Bronchial epithelial cell (primary cell): ENCODE measurements around the gene SLC23A1. TPM values are rescaled to one million over a fixed set of nuclear protein-coding genes. Genes with fewer than 3 reads are reported as not detected.

Source experiments
- DNase-seq: peaks from one replicate; pipeline ENCODE4 v3.0.0-alpha.2; 2010; ENCODE audit warnings: low read depth
- FAIRE-seq: peaks from 2 replicates; lab custom pipeline; 2011; peaks lifted over from hg19 to GRCh38; lab: Jason Lieb, UNC
- H3K27me3 ChIP-seq: 2 replicates; pipeline ENCODE4 v1.5.1; 2011; ENCODE audit warnings: low read length; ENCODE audit not compliant: control insufficient read depth, insufficient read depth
- H3K36me3 ChIP-seq: 2 replicates; pipeline ENCODE4 v1.5.1; 2011; ENCODE audit warnings: low read length; ENCODE audit not compliant: control insufficient read depth, insufficient read depth
- H3K4me3 ChIP-seq: 2 replicates; pipeline ENCODE4 v1.5.1; 2011; ENCODE audit warnings: mild to moderate bottlenecking, low read depth, low read length, control low read depth
- total RNA-seq: library from RNA; depleted of rRNA; stranded (reverse); fragments of >200 nt; gene quantifications from 2 replicates; pipeline ENCODE4 v1.2.1, GENCODE V29; 2014
- TF ChIP-seq, protein P1 (sequence below): IDR thresholded peaks from 2 replicates; pipeline ENCODE4 v1.5.1; 2011; ENCODE audit warnings: mild to moderate bottlenecking, moderate library complexity, low read length, control low read depth, inconsistent platforms; ENCODE audit not compliant: insufficient read depth, severe bottlenecking

Gene SLC23A1
- total RNA-seq, 1 donor from 2014 or later: not detected

DNA sequence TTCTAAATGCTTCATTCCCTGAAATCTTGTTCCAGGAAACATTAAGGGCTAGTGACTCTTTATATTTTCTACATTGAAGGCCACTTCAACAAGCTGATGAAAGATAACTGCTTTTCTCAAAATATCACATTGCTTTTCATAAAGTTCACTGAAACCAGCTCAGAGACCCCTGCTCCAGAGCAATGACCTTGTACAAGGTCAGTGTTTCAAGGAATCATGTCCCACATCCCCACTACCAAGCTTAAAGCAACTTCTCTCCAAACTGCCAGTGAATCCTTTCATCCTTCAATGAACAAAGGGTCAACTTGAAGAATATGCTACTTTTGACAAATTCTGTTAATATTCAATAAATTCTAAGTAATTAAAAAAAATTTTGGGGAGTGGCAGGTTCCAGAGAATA lies 32.8 kb upstream of the SLC23A1 start:
- TF ChIP-seq, protein P1, sequence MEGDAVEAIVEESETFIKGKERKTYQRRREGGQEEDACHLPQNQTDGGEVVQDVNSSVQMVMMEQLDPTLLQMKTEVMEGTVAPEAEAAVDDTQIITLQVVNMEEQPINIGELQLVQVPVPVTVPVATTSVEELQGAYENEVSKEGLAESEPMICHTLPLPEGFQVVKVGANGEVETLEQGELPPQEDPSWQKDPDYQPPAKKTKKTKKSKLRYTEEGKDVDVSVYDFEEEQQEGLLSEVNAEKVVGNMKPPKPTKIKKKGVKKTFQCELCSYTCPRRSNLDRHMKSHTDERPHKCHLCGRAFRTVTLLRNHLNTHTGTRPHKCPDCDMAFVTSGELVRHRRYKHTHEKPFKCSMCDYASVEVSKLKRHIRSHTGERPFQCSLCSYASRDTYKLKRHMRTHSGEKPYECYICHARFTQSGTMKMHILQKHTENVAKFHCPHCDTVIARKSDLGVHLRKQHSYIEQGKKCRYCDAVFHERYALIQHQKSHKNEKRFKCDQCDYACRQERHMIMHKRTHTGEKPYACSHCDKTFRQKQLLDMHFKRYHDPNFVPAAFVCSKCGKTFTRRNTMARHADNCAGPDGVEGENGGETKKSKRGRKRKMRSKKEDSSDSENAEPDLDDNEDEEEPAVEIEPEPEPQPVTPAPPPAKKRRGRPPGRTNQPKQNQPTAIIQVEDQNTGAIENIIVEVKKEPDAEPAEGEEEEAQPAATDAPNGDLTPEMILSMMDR: no peak
- no peak for FAIRE-seq
- no peaks in the 10 kb centered on the region for H3K36me3 ChIP-seq
- H3K27me3 ChIP-seq: no peaks in the 10 kb centered on the region
- H3K4me3 ChIP-seq: no peak overlapping the region
- no peak for DNase-seq

DNA sequence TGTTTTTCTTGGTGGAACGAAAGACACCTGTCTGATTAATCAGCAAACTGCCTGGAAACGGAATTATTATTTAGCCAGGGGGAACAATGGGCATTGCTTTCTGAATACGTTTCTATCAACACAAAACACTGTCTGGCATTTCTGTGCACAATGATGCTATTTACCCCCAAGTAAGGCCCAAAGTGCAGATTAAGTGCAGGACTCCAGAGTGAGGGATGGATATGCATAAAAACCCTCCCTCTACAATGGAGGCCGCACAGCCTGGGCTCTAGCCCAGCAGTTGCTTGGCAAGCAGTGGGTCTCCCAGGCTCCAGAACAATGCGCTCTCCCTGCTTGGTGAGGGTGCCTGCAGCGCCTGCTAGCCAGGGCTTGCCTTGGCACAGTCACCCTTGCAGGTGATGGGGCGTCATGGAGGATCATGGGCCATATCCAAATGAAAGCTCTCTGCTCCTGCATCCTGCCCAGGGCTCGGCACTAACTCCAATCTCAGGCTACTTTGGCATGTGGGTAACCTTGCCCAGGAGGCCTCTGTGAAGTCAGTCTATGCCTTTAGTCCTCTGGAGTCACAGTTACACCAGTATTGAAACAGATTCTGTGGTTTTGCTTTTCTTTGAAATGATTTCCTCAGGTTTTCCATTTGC lies 32.2 kb upstream of the SLC23A1 start:
- TF ChIP-seq, protein P1: no peak
- Histone ChIP-seq H3K27me3 (no peaks in the 10 kb centered on the region), H3K36me3 (no peaks in the 10 kb centered on the region), H3K4me3 (no peak overlapping the region)
- FAIRE-seq (no peak), DNase-seq (peak; percentile 72)

DNA sequence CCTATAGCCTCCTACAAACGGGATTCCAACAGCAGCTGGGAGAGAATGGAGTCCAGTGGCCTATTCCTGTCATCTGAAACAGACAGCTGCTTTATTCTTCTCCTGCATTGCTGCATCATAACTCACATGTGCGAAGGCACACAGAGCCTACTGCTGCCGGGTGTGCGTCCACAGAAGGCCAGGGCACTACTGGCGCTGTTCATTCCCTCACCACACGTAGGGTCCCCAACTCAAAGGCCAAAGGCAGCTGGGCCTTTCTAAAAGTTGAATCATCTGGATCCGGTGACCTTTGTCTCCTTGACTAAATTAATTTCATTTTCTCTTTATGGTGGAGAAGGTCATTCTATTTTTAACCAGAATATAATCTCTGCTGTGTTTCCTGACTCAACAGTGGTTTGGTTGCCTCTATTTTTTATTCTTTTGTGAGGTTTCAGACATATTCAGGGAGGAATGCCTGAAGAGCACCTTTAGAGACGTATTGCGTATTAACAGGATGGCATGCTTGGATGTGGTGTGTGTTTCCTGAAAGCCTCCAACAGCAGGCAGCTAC lies 31.6 kb upstream of the SLC23A1 start:
- no peak for FAIRE-seq
- H3K4me3 ChIP-seq: no peak overlapping the region
- DNase-seq: no peak
- no peaks in the 10 kb centered on the region for H3K36me3 ChIP-seq
- TF ChIP-seq, protein P1: no peak
- H3K27me3 ChIP-seq: no peaks in the 10 kb centered on the region

DNA sequence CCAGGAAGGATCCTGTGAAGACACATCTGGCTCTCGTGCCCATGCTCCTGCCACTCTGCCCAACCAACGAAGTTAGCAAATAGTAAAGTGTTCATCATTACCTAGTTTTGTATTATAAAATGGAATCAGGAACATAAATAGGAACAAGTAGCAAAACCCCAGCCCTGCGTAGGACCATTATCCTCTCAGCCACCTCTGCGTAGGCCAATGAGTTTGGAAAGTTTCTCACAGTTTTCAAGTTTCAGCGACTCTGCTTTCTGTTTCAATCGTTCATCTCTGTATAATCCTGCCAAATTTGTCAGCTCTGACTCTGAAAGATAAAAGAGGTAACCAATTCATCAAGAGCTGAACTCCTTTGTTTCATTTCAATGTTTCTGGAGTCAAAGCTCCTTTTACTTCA lies 30.9 kb upstream of the SLC23A1 start:
- TF ChIP-seq, protein P1: no peak
- FAIRE-seq: no peak
- H3K4me3 ChIP-seq: no peak overlapping the region
- DNase-seq: no peak
- H3K27me3 ChIP-seq: no peaks in the 10 kb centered on the region
- no peaks in the 10 kb centered on the region for H3K36me3 ChIP-seq

DNA sequence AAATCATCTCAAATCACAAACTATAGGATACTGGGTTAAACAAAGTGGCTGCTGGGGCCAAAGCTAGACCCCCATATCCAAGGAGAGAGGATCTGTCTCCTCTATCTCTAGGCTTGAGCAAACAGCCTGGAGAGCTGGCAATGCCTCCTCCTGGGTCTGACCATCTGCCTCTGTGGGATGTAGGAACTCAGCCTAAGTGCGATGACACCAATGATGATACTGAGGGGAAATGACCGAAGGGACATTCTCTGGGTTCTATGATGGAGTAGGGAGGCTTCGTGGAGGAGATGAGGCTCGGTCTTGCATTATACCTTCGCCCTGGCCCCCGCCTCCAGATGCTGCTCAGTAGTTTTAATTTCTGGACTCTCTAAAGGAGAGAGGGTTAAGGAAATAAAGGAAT lies 30.1 kb upstream of the SLC23A1 start:
- DNase-seq: no peak

More for the DNA sequence above, 30.1 kb upstream of the SLC23A1 start:
- H3K27me3 ChIP-seq: no peaks in the 10 kb centered on the region
- no peak overlapping the region for H3K4me3 ChIP-seq
- TF ChIP-seq, protein P1: no peak
- no peaks in the 10 kb centered on the region for H3K36me3 ChIP-seq
- FAIRE-seq: no peak
